ENCODE data around the gene CAPN7. TPM values are rescaled to one million over a fixed set of nuclear protein-coding genes. Genes with fewer than 3 reads are reported as not detected.

CAPN7 gene
- total RNA-seq, 1 experiment from 2014 or later = 25.2 TPM

- WGBS (ENCODE audit: extremely low coverage, insufficient read length, low lambda C conversion rate) = no CpG with 5 or more reads among the region's 1 CpG
- Histone ChIP-seq H3K14ac (ENCODE audit: insufficient read depth, low read length) (no peak overlapping the region), H3K4me1 (ENCODE audit: insufficient read depth, low read length) (no peaks in the 10 kb centered on the region), H2AK5ac (ENCODE audit: insufficient read length, low read length) (no peak overlapping the region), H3K23ac (ENCODE audit: insufficient read length, low read depth, low read length) (no peak overlapping the region), H3K4ac (ENCODE audit: low read depth, low read length) (no peak overlapping the region), H3K4me2 (ENCODE audit: insufficient read depth, insufficient read length, low read length) (no peak overlapping the region), H4K91ac (ENCODE audit: insufficient read length, low read depth, low read length) (no peak overlapping the region), H2AFZ (ENCODE audit: low read length) (no peak overlapping the region), H4K20me1 (ENCODE audit: control insufficient read depth, insufficient read depth, insufficient read length) (no peaks in the 10 kb centered on the region), H3K27ac (ENCODE audit: insufficient read length, low read depth, low read length) (no peak overlapping the region), H3K79me2 (ENCODE audit: insufficient read depth, low read length) (no peaks in the 10 kb centered on the region), H3K79me1 (ENCODE audit: insufficient read depth, low read depth, low read length, poor library complexity, severe bottlenecking) (no peaks in the 10 kb centered on the region), H3K56ac (ENCODE audit: insufficient read length, low read depth, low read length) (no peak overlapping the region), H3T11ph (ENCODE audit: low read length) (no peak overlapping the region), H2BK120ac (ENCODE audit: low read depth, low read length, poor library complexity, severe bottlenecking) (no peak overlapping the region), H3K9ac (ENCODE audit: extremely low read depth, insufficient read length, low read length) (no peak overlapping the region), H3K23me2 (ENCODE audit: insufficient read length, low read depth, low read length, poor library complexity, severe bottlenecking) (no peaks in the 10 kb centered on the region), H2BK12ac (ENCODE audit: insufficient read length, low read depth, low read length) (no peak overlapping the region), H4K8ac (replicated peaks; ENCODE audit: insufficient read length, low read depth, low read length) (no peak overlapping the region), H3K27me3 (ENCODE audit: insufficient read depth, low read length) (no peaks in the 10 kb centered on the region), H4K5ac (ENCODE audit: insufficient read length, low read depth, low read length) (no peak overlapping the region), H3K18ac (ENCODE audit: insufficient read length, low read depth, low read length) (no peak overlapping the region), H2BK20ac (ENCODE audit: low read depth, low read length, poor library complexity, severe bottlenecking) (no peak overlapping the region), H2BK5ac (ENCODE audit: insufficient read length, low read length) (no peak overlapping the region), H2BK15ac (ENCODE audit: low read depth, low read length) (no peak overlapping the region), H3K9me3 (ENCODE audit: control insufficient read depth, low read depth, low read length) (no peaks in the 10 kb centered on the region)
- no peak for TF ChIP-seq CTCF (conservative IDR thresholded peaks at IDR 0.05)
- no peak for DNase-seq
- H3K27ac Mint-ChIP-seq = no peak overlapping the region
- H3K4me1 Mint-ChIP-seq = no peaks in the 10 kb centered on the region
- H3K9me3 Mint-ChIP-seq = no peaks in the 10 kb centered on the region
- no peak overlapping the region for H3K4me3 Mint-ChIP-seq
- H3K27me3 Mint-ChIP-seq (ENCODE audit: low read depth) = no peaks in the 10 kb centered on the region
- peaks cover 1 to 29% (median 5%) of the 10 kb centered on the region in 3 experiments; a peak in 6 of 7 replicates for H3K36me3 Mint-ChIP-seq (ENCODE audit: insufficient read depth in 1 of 3, low read depth in 3 of 3)
Observed at GRCh38 chr3:15228147-15228546, 22.1 kb downstream of the CAPN7 start.
